Measurements from ENCODE around the gene DYNC1I1. TPM values are rescaled to one million over a fixed set of nuclear protein-coding genes. Genes with fewer than 3 reads are reported as not detected.

Gene DYNC1I1
- total RNA-seq, 1 experiment from 2014 or later: 3.2 TPM

- Histone ChIP-seq H2BK15ac (ENCODE audit: low read depth, low read length) (no peak overlapping the region), H3K27me3 (ENCODE audit: insufficient read depth, low read length) (no peaks in the 10 kb centered on the region), H3K9me3 (ENCODE audit: control insufficient read depth, low read depth, low read length) (no peaks in the 10 kb centered on the region), H3K4me2 (ENCODE audit: insufficient read depth, insufficient read length, low read length) (no peak overlapping the region), H2BK12ac (ENCODE audit: insufficient read length, low read depth, low read length) (no peak overlapping the region), H3K56ac (ENCODE audit: insufficient read length, low read depth, low read length) (no peak overlapping the region), H2BK120ac (ENCODE audit: low read depth, low read length, poor library complexity, severe bottlenecking) (no peak overlapping the region), H3K23ac (ENCODE audit: insufficient read length, low read depth, low read length) (no peak overlapping the region), H3K9ac (ENCODE audit: extremely low read depth, insufficient read length, low read length) (no peak overlapping the region), H4K20me1 (ENCODE audit: control insufficient read depth, insufficient read depth, insufficient read length) (no peaks in the 10 kb centered on the region), H4K91ac (ENCODE audit: insufficient read length, low read depth, low read length) (no peak overlapping the region), H3K14ac (ENCODE audit: insufficient read depth, low read length) (no peak overlapping the region), H2AFZ (ENCODE audit: low read length) (no peak overlapping the region), H2AK5ac (ENCODE audit: insufficient read length, low read length) (no peak overlapping the region), H4K5ac (ENCODE audit: insufficient read length, low read depth, low read length) (no peak overlapping the region), H3T11ph (ENCODE audit: low read length) (no peak overlapping the region), H3K79me1 (ENCODE audit: insufficient read depth, low read depth, low read length, poor library complexity, severe bottlenecking) (no peaks in the 10 kb centered on the region), H3K4me1 (ENCODE audit: insufficient read depth, low read length) (no peaks in the 10 kb centered on the region), H3K18ac (ENCODE audit: insufficient read length, low read depth, low read length) (no peak overlapping the region), H3K23me2 (ENCODE audit: insufficient read length, low read depth, low read length, poor library complexity, severe bottlenecking) (no peaks in the 10 kb centered on the region), H3K79me2 (ENCODE audit: insufficient read depth, low read length) (no peaks in the 10 kb centered on the region), H2BK5ac (ENCODE audit: insufficient read length, low read length) (no peak overlapping the region), H2BK20ac (ENCODE audit: low read depth, low read length, poor library complexity, severe bottlenecking) (no peak overlapping the region), H4K8ac (replicated peaks; ENCODE audit: insufficient read length, low read depth, low read length) (no peak overlapping the region), H3K27ac (ENCODE audit: insufficient read length, low read depth, low read length) (no peak overlapping the region), H3K4ac (ENCODE audit: low read depth, low read length) (no peak overlapping the region)
- H3K27ac Mint-ChIP-seq: no peak overlapping the region
- TF ChIP-seq CTCF (conservative IDR thresholded peaks at IDR 0.05): no peak
- no peaks in the 10 kb centered on the region for H3K9me3 Mint-ChIP-seq
- WGBS (ENCODE audit: extremely low coverage, insufficient read length, low lambda C conversion rate): no CpG with 5 or more reads among the region's 3 CpGs
- peaks cover 0 to 2% of the 10 kb centered on the region in 2 experiments; a peak in 1 of 4 replicates for H3K4me1 Mint-ChIP-seq
- DNase-seq: no peak
- peaks cover 2% of the 10 kb centered on the region; the same call in 1 of the 2 replicates for H3K27me3 Mint-ChIP-seq (ENCODE audit: low read depth)
- no peaks in the 10 kb centered on the region for H3K36me3 Mint-ChIP-seq (ENCODE audit: insufficient read depth in 1 of 3, low read depth in 3 of 3)
- H3K4me3 Mint-ChIP-seq: no peak overlapping the region
These were observed 313.6 kb downstream of the DYNC1I1 start for GRCh38 chr7:96085953-96086352.
